DMS153 (cell line): Measurements from ENCODE around the gene VSX2.

Experiments used
- DNase-seq: peaks from one replicate; lab custom pipeline; 2025; lab: John Stamatoyannopoulos, UW

Gene VSX2

DNA sequence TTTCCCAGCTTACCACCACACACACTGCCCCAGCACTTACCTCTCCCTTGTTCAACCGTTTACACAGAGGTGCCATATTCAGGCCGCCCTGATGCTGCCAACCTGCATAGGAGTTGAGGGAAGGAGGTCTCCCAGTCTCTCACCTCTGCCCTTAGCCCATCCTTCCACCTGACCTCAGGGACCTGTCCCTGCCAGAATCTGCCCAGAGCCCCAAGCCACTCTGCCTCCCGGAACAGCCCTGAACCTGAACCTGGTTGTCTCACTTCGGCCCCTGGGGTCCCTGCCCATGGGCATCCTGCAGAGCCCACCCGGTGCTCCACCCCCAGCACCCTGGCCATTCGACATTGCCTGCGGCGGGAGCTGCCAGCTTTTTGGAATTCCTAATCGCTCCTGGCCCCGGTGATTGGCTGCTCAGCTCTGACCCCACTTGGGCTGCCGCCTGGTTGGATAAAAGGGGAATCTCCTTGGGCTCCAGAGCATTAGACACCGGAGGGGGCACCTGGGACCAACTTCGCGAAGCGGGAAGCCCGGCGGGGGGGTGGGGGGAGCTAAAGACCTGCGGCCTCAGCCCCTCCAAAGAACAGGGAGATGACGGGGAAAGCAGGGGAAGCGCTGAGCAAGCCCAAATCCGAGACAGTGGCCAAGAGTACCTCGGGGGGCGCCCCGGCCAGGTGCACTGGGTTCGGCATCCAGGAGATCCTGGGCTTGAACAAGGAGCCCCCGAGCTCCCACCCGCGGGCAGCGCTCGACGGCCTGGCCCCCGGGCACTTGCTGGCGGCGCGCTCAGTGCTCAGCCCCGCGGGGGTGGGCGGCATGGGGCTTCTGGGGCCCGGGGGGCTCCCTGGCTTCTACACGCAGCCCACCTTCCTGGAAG, at the start of gene VSX2:
Gene VSX2, plus strand, starts transcription at position 476 of the 874 bp plus-strand sequence. Its CDS starts 113 bp downstream, at position 589.
- no peak for DNase-seq

DNA sequence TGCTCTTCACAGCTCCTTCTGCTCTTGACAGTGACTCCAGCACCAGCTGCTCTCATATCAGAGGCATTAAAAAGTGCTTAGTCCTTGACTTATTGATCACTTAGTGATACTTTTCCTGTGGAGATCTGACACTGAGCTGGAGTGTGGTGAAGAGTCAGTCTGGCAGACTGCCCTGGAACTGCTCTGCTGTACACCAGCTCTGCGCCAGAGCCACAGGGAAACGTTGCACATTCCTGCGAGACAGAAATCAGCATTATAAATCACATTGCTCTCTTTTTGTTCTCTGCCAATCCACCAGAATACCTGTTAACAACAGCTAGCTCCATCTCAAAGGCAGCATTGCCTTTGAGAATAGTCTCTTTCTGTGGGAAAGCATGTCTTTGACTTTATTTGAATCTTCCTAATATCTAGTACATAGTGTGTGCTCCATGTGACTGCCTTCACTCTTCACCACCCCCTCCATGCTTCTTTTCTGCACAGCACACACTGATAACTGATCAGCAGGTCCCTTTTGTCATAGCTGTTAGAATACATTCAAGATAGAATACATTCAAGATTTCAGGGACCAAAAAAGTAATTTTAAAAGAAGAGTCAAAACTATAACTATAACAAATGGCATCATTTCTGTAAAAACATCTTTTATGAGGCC, 48.2 kb upstream of the VSX2 start:
- DNase-seq = no peak

DNA sequence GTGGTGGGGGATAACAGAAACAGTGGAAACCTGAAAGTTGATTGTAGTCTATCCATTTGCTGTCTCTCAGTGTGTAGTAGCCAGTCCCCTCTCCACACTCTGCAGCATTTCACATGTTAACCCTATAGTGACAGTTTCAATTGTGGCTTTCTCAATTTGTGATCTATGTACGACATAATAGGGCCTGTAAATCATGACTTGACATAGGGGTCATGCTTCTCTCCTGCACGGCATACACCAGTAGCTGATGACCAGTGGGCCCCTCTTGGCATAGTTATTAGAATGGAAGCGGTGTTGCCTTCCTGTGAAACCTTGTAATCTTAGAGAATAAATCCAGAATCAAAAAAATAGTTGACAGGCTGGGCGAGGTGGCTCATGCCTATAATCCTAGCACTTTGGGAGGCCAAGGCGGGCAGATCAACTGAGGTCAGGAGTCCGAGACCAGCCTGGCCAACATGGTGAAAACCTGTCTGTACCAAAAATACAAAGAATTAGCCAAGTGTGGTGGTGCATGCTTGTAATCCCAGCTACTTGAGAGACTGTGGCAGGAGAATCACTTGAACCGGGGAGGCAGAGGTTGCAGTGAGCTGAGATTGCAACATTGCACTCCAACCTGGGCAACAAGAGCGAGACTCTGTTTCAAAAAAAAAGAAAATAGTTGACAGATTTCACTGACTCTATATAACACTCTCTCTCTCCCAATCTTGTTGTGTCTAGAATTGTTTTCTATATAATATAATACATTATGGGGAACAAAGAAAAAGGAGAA, 44.6 kb upstream of the VSX2 start:
- DNase-seq = no peak

DNA sequence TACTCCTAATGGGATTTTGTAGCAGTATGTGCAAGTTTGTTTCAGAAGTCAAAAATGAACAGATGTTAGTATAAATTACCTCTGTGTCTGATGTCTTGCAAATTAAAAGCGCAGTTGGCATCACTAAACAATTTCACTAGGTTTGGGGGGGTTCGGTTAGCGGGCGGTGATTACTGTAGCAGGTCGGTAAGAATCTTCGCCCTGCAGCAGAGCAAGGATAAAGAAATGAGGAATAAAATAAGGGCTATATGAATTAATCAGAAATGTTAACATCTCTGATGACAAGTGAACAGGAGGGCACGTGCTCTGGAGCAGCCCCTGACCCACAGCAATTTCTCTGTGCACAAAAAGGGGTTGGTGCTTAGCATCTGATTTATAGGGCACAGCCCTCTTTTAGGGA, 43.6 kb upstream of the VSX2 start:
- DNase-seq = no peak

DNA sequence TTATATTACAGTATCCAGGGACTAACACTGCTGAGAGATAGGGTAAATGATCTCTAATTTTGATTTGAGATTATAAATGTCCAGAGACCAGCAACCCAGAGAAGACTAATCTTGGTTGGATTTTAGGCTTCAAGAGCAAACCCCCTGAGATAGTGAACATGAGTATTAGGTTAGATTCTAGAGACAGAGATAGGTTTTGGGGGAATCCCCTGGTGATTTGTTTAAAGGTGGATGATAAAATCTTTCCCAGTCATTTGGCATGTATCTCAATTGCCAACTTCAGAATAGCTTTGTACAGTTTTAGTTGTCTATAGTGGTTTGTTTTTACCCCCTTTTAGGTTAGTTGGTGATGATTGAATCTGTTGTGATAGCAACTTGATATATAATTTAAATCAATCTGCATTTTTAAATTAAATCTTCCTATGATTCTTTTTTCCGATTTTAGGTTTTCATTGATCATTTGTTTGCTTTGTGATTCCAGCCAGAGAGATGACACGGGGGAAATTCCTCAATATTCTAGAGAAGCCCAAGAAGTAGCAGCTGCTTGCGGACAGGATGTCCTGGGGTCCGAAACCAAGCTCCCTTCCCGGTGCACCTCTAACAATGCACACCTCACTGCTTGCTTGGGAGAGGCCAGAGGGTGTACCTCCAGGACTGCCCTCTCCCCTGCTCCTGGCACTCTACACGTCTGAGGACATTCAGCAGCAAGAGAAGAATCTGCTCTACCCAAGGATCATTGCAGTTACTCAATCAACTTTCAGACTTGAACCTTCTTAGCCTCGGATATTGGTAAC, 40.6 kb upstream of the VSX2 start:
- DNase-seq = no peak

DNA sequence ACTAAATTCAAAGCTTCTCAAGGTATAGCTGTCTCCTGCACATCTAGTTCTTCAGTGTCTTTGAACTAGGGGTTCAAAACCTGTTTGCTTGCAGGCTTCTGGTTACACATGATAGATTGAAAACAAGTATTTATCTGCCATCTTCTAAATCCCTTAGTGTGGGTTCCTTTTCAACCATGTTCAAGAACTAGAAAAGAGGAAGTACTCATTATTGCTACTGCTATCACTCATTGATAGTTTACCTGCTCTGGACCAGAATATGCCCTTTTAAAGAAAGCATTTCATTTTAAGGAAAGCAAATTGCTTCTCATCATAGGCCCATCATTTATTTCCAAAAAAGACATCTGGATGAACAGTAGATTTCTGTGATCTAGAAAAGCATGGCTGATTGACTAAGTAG, 37.1 kb upstream of the VSX2 start:
- no peak for DNase-seq

DNA sequence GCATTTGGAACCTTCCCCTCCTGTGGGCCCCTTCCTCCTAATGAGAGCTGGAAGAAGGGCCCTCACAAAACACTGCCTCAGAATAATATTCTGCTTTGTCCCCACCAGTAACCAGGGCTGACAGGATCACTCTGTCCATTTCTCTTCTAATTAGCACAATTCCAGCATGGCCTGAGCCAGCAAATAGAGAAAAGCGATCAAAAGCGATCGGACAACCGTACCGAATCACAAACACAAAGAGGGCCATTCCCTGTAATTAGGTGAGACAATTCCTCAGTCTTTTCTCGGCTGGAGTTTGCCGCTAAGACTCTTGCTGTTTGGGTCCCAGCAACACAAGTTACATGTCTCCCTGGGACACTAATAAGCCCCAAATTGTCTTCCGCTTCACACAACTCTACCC, 35.6 kb upstream of the VSX2 start:
- DNase-seq = no peak

DNA sequence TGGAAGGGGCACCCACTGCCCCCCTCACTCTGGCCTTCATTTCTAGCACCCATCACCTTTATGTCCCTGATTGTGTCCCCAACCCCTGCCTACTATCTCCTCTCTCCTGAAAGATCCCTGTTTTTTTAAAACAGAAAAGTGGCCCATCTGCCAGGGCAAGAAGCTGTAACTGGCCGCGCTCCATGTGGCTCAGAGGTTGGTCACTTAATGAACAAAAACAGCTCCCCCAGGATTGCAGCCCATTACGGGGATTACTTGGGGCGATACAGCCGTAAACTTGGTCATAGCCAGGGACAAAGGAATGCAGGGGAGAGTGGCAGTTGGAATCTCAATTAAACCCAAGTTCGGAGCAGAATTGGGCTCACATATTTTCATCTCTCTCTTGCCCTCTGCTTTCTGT, 34.8 kb upstream of the VSX2 start:
- DNase-seq = no peak

DNA sequence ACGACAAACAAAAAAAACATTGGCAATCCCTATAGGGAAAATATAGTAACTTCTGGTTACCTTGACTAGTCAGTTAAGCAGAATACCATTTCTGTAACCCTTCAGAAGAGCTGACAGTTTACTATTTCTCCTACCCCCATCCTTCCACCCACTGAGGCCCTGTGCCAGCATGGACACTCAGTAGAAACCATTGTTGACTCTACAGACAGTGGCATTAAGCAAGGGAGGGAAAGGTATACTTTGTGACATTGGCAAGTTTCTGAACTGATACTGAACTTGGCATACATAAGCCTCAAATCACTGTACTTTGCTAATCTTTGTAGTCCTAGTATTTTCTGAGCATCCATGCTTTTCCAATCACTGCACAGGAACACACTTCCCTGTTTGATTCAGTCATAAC, 33.4 kb upstream of the VSX2 start:
- no peak for DNase-seq

DNA sequence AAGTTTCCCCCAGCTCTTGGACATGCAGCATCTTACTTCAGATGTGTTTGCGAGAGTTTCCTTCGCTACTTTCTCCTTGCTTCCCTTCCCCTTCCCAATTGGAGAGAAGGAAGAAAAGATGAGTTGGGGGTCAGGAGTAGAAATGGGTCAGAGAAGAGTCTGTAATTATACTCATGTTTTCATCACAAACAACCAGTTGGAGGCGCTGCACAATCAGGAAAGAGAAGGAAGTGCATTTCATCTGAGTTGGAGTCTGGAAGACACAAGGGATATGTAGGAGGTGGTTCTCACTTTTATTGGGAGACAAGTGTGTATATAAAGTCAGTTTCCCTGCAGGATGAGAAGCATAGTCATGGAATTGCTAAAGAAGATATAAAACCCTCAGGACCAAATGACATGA, 31.3 kb upstream of the VSX2 start:
- DNase-seq = no peak

DNA sequence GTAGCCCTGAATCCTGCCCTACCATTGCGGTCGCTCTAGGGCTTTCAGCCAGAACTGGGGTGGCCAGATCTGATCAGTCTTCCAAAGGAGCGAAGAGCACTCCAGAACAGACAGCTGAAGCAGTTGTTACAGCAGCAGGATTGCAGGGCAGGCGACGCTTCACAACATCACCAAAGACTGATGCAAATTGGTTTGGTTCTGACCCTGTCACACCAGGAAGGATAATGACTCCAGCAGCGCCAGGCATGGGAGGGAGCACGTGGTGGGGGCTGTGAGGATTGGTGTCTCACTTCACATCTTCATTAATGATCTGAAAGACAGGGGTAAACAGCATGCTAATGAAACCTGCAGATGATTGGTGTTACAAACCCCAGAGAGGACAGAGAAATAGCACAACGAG, 30.6 kb upstream of the VSX2 start:
- DNase-seq = no peak

DNA sequence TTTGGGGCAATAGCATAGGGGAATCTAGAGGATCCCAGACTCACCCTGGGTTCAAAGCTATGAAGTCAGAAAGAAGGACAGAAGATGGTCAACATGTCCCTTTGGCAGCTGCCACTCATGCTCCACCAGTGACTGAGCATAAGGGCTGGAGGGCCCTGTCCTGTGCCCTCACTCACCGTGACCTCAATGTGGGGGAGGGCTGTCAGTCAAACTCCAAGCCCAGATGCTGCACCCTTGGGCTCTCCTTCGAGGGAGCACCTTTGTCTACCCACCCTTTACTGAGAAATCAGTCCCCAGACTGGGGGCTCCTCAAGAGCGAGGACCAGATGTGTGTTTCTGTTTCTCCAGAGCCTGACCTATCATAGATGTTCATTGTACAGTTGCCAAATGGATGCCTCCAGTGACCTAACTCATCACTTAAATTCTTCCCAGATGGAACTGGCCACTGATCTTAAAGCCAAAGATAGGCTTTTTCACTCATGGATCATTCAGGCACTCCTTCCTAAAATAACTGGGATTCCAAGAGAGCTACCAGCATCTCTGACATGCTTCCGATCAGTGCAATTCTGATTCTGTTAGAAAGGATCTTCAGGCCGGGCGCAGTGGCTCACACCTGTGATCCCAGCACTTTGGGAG, 27.2 kb upstream of the VSX2 start:
- no peak for DNase-seq

DNA sequence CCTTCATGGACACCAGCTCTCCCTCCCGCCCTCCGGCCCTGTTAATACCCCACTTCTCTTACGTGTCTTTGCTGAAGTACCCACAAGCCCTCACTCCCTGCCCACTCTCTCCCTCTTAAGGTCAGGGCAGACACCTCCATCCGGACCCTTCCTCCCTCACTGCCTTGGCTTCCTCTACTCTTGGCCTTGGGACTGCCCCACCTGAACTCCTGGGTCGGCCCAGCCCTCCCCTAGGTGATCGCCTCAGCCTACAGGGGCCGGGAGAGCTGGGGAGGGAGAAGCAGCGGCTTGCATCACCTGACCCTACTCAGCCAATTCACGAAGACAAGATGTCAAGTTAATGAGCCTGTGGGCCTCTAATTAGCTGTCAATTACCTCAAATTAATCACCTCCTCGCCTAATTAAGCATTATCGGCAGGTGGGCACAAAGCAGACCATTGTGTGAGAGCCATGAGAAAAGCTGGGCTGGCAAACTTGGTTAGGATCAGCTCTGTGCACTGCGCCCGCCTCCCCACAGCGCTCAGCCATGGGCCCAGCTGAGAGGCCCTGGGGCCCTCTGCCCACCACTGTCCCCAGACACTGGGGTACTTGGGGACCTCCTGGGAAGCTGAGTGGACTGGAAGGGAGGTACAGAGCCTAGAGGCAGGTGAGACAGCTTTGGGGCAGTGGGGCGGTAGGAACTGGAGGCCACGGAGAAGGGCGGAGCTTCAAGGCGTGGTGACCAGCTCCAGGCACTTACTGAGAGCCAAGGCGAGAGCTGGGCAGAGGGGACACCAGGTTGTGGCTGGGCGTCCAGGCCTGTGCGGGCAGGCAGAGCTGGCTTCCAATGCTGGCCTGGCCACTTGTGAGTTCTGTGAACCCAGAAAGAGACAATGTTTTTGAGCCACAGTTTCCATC, 25.1 kb upstream of the VSX2 start:
- no peak for DNase-seq

DNA sequence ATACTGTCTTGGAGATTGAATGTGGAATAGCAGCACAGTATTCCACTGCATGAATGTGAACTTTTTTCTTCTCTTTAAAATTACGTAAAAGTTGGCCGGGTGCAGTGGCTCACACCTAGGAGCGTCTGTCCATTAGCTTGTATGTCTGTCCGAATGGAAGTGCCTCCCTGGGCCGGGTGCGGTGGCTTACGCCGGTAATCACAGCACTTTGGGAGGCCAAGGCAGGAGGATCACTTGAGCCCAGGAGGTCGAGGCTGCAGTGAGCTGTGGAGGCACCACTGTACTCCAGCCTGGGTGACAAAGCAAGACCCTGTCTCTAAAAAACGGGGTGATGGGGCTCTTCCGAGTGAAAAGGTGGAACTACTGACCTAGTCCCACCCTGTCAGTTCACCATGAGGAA, 22.6 kb upstream of the VSX2 start:
- DNase-seq = no peak

DNA sequence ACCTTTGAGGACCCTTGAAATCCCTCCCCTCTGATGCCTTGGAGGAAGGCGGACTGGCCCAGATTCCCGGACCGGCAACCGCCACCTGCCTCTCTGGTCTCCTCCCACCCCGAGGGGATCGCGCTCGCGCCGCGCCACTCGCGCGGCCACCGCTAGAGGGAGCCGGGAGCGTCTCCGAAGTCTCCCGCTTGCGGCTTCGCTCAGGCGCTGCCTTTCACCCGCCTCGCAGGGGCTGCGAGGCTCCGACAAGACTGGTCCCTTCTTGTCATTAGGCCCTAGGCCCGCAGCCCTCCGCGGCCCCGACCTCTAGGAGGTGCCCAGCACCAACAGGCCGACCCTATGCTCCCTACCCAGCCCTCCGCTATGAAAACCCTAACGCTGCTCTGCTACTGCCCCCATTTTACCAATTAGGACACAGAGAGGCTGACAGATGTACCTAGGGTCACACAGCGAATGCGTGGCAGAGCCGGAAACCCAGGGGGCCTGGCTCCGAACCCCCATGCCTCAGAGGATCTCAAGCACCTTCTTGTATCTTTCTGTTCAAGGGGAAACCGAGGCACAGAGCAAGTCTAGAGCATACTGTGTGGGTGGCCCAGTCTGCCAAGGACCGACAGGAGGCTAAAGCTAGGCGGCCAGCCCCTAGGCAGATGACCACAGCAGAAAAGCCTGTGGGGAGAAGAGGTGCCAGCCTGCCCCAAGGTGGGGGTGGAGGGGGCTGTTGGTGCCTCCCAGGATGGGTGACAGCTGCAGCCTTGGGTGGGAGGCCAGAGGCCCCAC, 21.4 kb upstream of the VSX2 start:
- DNase-seq = peak; percentile 7

DNA sequence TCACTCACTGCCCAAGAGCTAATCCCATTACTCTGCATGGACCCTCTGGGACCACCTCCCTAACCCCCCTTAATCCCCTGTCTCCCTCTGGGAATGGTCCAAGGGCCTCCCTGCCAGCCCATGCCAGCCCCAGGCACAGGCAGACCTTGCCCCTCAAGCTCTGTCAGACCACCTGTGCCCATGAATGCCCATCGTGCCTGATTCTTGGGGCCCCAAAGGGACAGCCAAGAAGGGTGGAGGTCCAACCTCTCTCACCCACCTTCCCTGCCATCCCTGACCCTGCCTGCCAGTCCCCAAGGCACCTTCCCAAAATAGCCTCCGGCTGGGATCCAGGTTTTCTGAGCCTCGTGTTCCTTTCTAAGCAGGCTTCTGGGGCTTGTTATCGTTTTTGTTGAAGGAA, 20.8 kb upstream of the VSX2 start:
- DNase-seq = no peak

DNA sequence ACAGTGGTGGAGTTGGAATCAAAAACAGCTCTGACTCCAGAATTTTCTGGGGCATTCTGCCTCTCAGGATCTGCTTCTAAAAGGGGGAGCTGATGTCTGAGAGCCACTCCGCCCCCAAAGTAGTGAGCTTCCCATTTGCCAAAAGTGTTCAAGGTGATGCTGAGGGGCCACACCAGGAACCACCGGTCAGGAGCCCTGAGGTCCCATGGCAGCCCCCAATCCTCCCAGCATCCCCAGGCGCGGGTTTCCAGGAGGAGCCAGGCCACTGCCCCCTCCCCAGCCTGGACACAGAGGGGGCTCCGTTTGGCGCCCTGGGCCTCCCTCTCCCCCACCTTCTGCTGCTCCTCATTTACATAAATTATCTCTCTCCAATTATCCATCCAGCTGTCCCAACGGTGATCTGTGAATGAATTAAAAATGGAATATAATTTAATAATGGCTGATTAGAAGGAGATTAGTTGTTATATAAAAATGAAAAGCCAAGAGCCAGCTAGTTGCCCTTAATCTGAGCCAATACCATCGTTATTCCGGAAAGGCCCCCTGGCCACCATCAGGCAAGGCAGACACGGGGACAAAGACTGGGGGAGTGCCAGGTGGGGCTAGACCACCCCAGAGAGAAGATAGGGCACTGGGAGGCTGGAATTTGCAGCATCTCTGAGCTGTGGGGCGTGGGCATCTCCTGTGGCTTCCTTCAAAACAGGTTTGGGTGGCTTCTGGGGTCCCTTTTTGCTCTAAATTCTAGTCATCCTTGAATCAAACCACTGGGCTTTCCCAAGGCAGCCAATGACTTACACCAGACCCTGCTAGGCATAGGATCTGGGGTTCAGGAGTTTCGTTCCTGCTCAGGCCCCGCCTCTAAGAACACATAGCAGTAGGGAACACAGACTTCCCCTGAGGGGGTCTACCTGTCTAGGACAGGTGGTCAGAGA, 19.7 kb upstream of the VSX2 start:
- no peak for DNase-seq

DNA sequence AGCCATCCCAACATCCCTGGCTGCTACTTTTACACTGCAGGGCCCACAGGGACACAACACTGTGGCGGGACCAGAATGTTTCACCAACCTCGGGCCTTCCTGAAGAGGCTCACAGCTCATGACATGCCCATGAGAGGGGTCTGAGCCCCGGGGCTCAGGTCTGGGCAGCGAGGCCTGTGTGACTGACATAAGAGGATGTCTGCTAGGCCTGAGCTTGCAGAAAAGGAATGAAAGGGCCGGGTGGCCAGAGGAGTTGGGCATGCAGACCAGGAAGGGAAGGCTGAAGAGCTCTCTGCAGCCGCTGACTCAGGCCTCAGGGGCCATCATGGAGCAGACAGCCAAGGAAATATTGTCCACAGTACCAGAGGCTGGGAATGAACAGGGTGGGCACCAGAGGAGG, 18.3 kb upstream of the VSX2 start:
- no peak for DNase-seq

DNA sequence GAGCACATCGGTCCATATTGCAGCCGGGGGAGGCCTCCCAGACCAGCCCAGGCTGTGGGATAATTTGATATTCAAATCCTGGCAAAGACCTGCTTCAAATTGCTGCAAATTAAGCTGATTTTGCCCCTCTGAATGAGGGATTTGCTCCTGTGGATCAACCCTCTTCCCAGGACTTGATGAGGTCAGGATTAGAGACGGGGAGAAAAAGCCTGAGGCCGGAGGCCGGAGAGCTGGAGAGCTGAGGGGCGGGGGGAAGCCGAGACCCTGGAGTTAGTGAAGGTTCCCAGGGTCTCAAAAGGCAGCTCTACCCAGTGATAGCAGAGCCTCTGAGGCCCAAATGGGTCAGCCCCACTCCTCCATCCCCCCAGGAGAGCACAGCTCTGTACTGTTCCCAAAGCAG, 17.5 kb upstream of the VSX2 start:
- DNase-seq = no peak
